Gastroesophageal sphincter (tissue), 4 donors: ENCODE results near the gene FAM204A. TPM values are rescaled to one million over a fixed set of nuclear protein-coding genes. Genes with fewer than 3 reads are reported as not detected.

Experiments used
- ATAC-seq: fragments of 150-250 bp; one replicate; pipeline ENCODE4 v1.9.1; 2016; ENCODE audit warnings: mild to moderate bottlenecking, moderate library complexity
- H3K27ac ChIP-seq, 4 donors: fragments of 200-600 bp; sonication (generic) in 3 of 4; 1 replicate in 3 of 4; 2 replicates in 1 of 4; pipeline ENCODE4 v1.5.1; 2016 to 2019
- H3K27me3 ChIP-seq: fragments of 200-600 bp; sonication (generic); one replicate; pipeline ENCODE4 v1.5.1; 2019
- H3K36me3 ChIP-seq, 2 donors: fragments of 200-600 bp; sonication (generic); one replicate each; pipeline ENCODE4 v1.5.1; 2019; ENCODE audit warnings: control low read depth in 1 of 2
- H3K4me1 ChIP-seq, 3 donors: fragments of 200-600 bp; sonication (generic); 1 replicate in 2 of 3; 2 replicates in 1 of 3; pipeline ENCODE4 v1.5.1; 2016 to 2019; ENCODE audit warnings: control low read depth in 2 of 3
- H3K4me3 ChIP-seq, 2 donors: fragments of 200-600 bp; sonication (generic); one replicate each; pipeline ENCODE4 v1.5.1; 2019; ENCODE audit warnings: mild to moderate bottlenecking in 1 of 2, moderate library complexity in 1 of 2
- H3K9me3 ChIP-seq, 3 donors: fragments of 200-600 bp; sonication (generic); one replicate each; pipeline ENCODE4 v1.5.1; 2017 to 2019; ENCODE audit warnings: control low read depth in 2 of 3
- CTCF ChIP-seq, 4 experiments: fragments of 200-600 bp in 2 of 4; fragments of 450-650 bp in 2 of 4; sonication (generic) in 1 of 4; IDR thresholded peaks; one replicate each; pipeline ENCODE4 v1.5.1; 2017 to 2019; ENCODE audit warnings: antibody characterized with exemption in 4 of 4, mild to moderate bottlenecking in 2 of 4, moderate library complexity in 2 of 4
- EP300 ChIP-seq: sonication (generic); formaldehyde crosslinking; IDR thresholded peaks from one replicate; pipeline ENCODE4 v1.6.1; 2017; ENCODE audit warnings: antibody characterized with exemption, mild to moderate bottlenecking
- POLR2A ChIP-seq, 2 donors: fragments of 450-650 bp; IDR thresholded peaks; one replicate each; pipeline ENCODE4 v1.6.1; 2017; ENCODE audit warnings: antibody characterized with exemption in 2 of 2, mild to moderate bottlenecking in 2 of 2, moderate library complexity in 1 of 2
- POLR2AphosphoS5 ChIP-seq: sonication (generic); formaldehyde crosslinking; IDR thresholded peaks from one replicate; pipeline ENCODE4 v1.6.1; 2017; ENCODE audit warnings: antibody characterized with exemption
- WGBS, 2 donors: methylation state at CpG; one replicate each; pipeline ENCODE4 v1.1.5; 2018; ENCODE audit warnings: low coverage in 1 of 2; 5-methylcytosine and 5-hydroxymethylcytosine counted together
- total RNA-seq, 4 donors: library from RNA; depleted of rRNA; stranded (reverse); fragments of >200 nt; gene quantifications; one replicate each; pipeline ENCODE4 v1.1.0, GENCODE V29; 2016

The FAM204A gene
- total RNA-seq, 4 donors from 2014 or later = 76.1 to 113 (median 97.9) TPM

GRCh38 chr10:118337356-118337755 lies 4.8 kb downstream of the FAM204A start:
- no peak overlapping the region for H3K27ac ChIP-seq
- 68 to 80% methylated on average over 1 of the region's 1 CpG for WGBS, 2 donors
- peaks cover 10 to 48% (median 10%) of the 10 kb centered on the region in 3 donors for H3K4me1 ChIP-seq
- H3K27me3 ChIP-seq = no peaks in the 10 kb centered on the region
- TF ChIP-seq EP300 (no peak), CTCF (IDR thresholded peaks at IDR 0.05) (no peak), POLR2AphosphoS5 (no peak), POLR2A (IDR thresholded peaks at IDR 0.05) (no peak)
- H3K4me3 ChIP-seq = no peak overlapping the region
- peaks cover 3 to 37% of the 10 kb centered on the region in 2 donors for H3K36me3 ChIP-seq
- no peak for ATAC-seq
- no peaks in the 10 kb centered on the region for H3K9me3 ChIP-seq

- H3K27ac ChIP-seq = no peak overlapping the region
- no peak overlapping the region for H3K4me3 ChIP-seq
- ATAC-seq = no peak
- 92 to 94% methylated on average over 3 of the region's 3 CpGs for WGBS, 2 donors
- no peaks in the 10 kb centered on the region for H3K9me3 ChIP-seq
- H3K27me3 ChIP-seq = no peaks in the 10 kb centered on the region
- peaks cover 0 to 23% (median 0%) of the 10 kb centered on the region in 3 donors for H3K4me1 ChIP-seq
- peaks cover 3 to 63% of the 10 kb centered on the region in 2 donors for H3K36me3 ChIP-seq
- TF ChIP-seq CTCF (IDR thresholded peaks at IDR 0.05) (no peak), POLR2AphosphoS5 (no peak), POLR2A (IDR thresholded peaks at IDR 0.05) (no peak), EP300 (no peak)
Measured at GRCh38 chr10:118333871-118334270, 8.3 kb downstream of the FAM204A start.

- no peak overlapping the region for H3K27ac ChIP-seq
- 28 to 33% methylated on average over 4 of the region's 4 CpGs for WGBS, 2 donors
- no peak overlapping the region for H3K4me3 ChIP-seq
Measured at GRCh38 chr10:118332948-118333710, 9.0 kb downstream of the FAM204A start.

GRCh38 chr10:118332236-118332635 lies 9.9 kb downstream of the FAM204A start:
- H3K4me3 ChIP-seq = no peak overlapping the region
- 87 to 100% methylated on average over 1 of the region's 1 CpG for whole genome bisulfite sequencing, 2 donors
- no peaks in the 10 kb centered on the region for H3K9me3 ChIP-seq
- H3K27ac ChIP-seq = no peak overlapping the region
- peaks cover 0 to 15% (median 0%) of the 10 kb centered on the region in 3 donors for H3K4me1 ChIP-seq
- no peak for TF ChIP-seq EP300
- TF ChIP-seq CTCF (IDR thresholded peaks at IDR 0.05) = no peak
- TF ChIP-seq POLR2AphosphoS5 = no peak
- no peak for TF ChIP-seq POLR2A (IDR thresholded peaks at IDR 0.05)
- no peak for ATAC-seq
- H3K27me3 ChIP-seq = no peaks in the 10 kb centered on the region
- H3K36me3 ChIP-seq = peaks cover 3 to 79% of the 10 kb centered on the region in 2 donors

More at GRCh38 chr10:118332948-118333710, 9.0 kb downstream of the FAM204A start:
- H3K9me3 ChIP-seq = no peaks in the 10 kb centered on the region
- no peaks in the 10 kb centered on the region for H3K27me3 ChIP-seq
- no peak for TF ChIP-seq CTCF (IDR thresholded peaks at IDR 0.05)
- no peak for TF ChIP-seq POLR2A (IDR thresholded peaks at IDR 0.05)
- no peak for TF ChIP-seq EP300
- TF ChIP-seq POLR2AphosphoS5 = no peak
- H3K4me1 ChIP-seq = peaks cover 0 to 15% (median 0%) of the 10 kb centered on the region in 3 donors
- ATAC-seq = no peak
- peaks cover 3 to 70% of the 10 kb centered on the region in 2 donors for H3K36me3 ChIP-seq
